ENCODE measurements around the gene XYLT2.
A peak's percentile ranks its signal among the peaks of the same experiment; 100 is the strongest.

Gene XYLT2

GRCh38 chr17:50348522-50349242, 2.8 kb downstream of the XYLT2 start:
- no peak for DNase-seq (ENCODE audit: low spot score)

- DNase-seq (ENCODE audit: low spot score), result no peak
Measured at GRCh38 chr17:50349243-50349600, 3.3 kb downstream of the XYLT2 start.

GRCh38 chr17:50350733-50351132, 4.8 kb downstream of the XYLT2 start:
- DNase-seq (ENCODE audit: low spot score), result no peak

- no peak for DNase-seq (ENCODE audit: low spot score)
Measured at GRCh38 chr17:50352072-50352692, 6.3 kb downstream of the XYLT2 start.

- DNase-seq (ENCODE audit: low spot score), result no peak
Measured at GRCh38 chr17:50352693-50353599, 7.0 kb downstream of the XYLT2 start.

GRCh38 chr17:50353600-50354195, 7.8 kb downstream of the XYLT2 start:
- no peak for DNase-seq (ENCODE audit: low spot score)

- no peak for DNase-seq (ENCODE audit: low spot score)
Measured at GRCh38 chr17:50354198-50354597, 8.3 kb downstream of the XYLT2 start.

- no peak for DNase-seq (ENCODE audit: low spot score)
Measured at GRCh38 chr17:50354776-50355175, 8.8 kb downstream of the XYLT2 start.

- no peak for DNase-seq (ENCODE audit: low spot score)
Measured at GRCh38 chr17:50355336-50355700, 9.4 kb downstream of the XYLT2 start.

GRCh38 chr17:50355701-50356341, 9.9 kb downstream of the XYLT2 start:
- no peak for DNase-seq (ENCODE audit: low spot score)

- DNase-seq (ENCODE audit: low spot score), result no peak
Measured at GRCh38 chr17:50356418-50356817, 10.5 kb downstream of the XYLT2 start.

GRCh38 chr17:50356892-50357510, 11.1 kb downstream of the XYLT2 start:
- no peak for DNase-seq (ENCODE audit: low spot score)

- DNase-seq (ENCODE audit: low spot score), result no peak
Measured at GRCh38 chr17:50358177-50358576, 12.3 kb downstream of the XYLT2 start.

GRCh38 chr17:50359005-50359699, 13.2 kb downstream of the XYLT2 start:
- DNase-seq (ENCODE audit: low spot score), result no peak

GRCh38 chr17:50359998-50360461, 14.1 kb downstream of the XYLT2 start:
- no peak for DNase-seq (ENCODE audit: low spot score)

- DNase-seq (ENCODE audit: low spot score), result no peak
Measured at GRCh38 chr17:50360486-50361115, 14.7 kb downstream of the XYLT2 start.

GRCh38 chr17:50361561-50362480, 15.9 kb downstream of the XYLT2 start:
- DNase-seq (ENCODE audit: low spot score), result peak; percentile 82

GRCh38 chr17:50362661-50363060, 16.7 kb downstream of the XYLT2 start:
- no peak for DNase-seq (ENCODE audit: low spot score)
